GM21528 (cell line): Measurements from ENCODE around the gene LARGE2.
A peak's percentile ranks its signal among the peaks of the same experiment; 100 is the strongest.

Experiments
- ATAC-seq: cut with Tn5 transposase; IDR thresholded peaks from one replicate; pipeline ENCODE4 v1.9.1; 2021; ENCODE audit warnings: mild to moderate bottlenecking, moderate library complexity; ENCODE audit not compliant: unreplicated experiment, low FRiP score

LARGE2 gene

GRCh38 chr11:45927684-45928413 lies 5.4 kb downstream of the LARGE2 start:
- no peak for ATAC-seq

GRCh38 chr11:45928535-45929215 lies 6.2 kb downstream of the LARGE2 start:
- ATAC-seq, result no peak

DNA sequence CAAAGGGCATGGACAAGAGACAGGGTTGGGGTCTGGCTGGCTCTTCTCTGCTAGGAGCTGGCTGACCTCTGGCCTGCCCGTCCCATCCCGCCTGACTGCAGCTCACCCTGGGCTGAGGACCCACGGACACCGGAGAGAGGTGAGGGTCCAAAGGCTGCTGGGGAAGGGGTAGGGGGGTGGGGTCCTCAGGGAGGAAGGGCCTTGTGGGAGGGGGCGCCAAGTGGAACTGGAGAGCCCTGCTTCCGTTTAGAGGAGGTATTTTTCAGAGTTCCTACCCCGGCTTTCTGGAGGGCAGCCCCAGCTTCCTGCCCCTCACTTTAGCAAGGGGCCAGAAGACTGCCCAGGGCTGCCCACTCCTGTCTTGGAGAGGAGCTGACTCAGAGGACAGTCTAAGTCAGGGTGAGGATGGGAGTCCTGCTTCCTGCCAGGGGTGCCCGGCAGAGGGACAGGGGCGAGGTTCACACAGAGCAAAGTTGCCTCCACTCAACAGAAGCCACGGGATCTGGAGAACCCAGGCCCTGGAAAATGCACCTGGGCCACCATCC lies 7.1 kb downstream of the LARGE2 start:
- peak; percentile 15 for ATAC-seq

DNA sequence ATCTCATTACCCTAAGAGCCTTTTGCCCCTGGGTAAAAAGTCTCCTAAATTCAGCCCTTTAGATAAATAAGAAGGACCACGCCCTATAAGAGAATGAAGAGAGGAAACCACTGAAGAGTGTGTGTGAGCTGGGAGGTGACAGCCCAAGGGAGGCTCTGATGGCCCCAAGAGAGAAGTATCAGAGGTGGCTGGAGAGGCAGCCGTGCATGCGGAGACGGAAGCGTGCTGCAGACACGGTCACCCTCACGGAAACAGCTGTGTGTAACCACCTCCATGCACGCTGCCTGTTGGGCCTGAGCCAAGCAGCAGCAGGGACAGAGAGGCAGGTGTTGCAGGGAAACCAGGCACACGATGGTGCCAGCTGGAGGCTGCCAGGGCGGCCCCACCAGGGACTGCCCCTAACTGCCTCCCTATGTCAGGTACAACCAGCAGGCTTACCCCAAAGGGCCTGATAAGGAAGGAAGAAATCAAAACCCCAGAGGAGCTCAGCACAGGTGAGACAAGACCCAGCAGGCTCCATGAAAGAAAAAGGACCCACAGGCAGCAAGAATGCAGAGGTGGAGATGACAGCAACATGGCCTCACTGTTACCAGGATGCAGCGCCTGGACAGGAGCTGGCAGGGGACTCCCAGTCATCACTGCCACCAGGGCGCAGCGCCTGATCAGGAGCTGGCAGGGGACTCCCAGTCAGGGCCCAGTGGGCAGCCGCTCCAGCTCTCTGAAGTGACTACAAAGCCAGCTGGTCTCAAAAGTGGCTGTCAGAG lies 7.8 kb downstream of the LARGE2 start:
- ATAC-seq, result peak; percentile 90

- no peak for ATAC-seq
Observed at GRCh38 chr11:45930951-45931570, 8.6 kb downstream of the LARGE2 start.

GRCh38 chr11:45931739-45932138 lies 9.3 kb downstream of the LARGE2 start:
- ATAC-seq, result no peak

DNA sequence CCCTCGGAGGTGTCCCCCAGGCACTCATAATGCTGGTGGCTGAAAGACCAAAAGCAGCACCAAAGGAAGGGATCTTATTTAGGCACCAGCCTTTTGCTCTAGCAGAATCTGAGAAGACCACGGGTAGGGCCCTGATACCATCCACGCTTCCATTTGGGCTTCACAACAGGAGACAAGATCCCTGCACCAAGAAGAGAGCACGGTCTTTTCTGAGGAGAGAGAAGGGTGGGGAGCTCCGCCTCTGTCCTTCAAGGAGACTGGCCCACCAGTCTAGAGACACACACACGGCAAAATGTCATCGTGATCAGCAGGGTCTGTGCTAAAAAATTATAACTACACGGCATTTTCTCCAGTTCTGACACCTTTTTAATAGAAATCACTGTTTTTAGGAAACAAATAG lies 9.8 kb downstream of the LARGE2 start:
- ATAC-seq, result no peak

DNA sequence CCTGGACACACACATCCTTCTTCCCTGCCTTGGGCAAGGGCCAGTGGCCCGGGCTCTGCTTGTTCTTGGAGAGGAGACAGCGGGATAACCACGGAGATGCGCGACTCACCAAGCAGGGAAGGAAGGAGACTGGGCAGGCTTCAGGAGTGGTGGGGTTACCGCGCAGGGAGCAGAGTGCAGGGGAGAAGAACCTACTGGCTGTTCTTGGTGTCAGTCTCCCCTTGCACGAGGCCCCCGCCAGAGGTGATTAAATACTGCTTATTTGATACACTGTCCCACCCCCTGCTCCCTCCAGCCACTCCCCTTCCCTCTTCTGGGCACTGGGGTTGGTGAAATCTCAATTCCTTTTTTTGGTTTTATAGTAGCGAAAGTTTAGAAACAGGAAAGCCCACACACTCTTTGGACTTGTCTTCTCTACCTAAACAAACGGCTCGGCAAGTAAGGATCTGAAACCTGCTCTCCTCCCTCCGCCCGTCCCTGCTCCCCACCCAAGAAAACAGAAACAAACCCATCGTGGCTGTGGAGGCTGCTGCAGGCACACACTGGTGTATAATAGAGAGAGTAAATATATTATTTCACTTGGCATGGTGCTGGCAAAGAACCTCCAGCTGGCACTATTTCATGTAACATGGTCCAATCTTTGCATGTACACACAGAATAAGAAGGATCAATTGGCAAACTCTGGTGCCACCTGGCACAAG lies 10.8 kb downstream of the LARGE2 start:
- ATAC-seq, result no peak

DNA sequence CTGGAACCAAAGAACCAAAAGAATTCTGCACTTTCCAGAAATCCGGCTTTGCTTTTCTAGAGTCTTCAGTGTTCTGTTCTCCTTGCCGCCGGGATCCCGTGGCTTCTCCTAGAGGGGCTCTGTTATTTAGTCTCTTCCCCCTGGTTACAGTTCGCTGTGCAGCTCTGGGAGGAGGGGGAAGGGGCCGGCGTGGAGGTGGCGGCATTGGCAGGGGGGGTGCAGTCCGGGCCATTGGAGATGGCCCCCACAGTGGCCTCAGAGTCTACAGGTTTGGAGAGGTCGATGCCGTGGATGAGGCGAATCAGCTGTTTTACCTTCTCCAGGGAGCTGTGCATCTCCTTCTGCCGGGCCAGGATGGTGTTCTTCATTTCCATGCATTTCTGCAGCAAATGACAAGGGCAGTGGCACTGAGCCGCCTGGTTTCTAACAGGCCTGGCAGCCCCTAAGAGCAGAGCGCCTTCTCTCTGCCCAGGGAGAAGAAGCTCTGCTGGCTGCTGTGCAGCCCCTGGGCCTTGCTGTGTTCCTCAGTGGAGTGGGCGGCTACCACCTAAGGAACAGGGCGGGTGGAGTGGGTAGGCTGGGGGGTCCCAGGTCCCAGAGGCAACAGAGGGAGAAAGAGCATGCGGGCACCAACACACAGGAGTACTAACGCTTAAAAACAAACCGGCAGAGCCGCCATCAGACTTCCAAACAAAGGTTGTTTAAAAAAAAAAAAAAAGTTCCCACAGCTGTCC lies 11.6 kb downstream of the LARGE2 start:
- no peak for ATAC-seq

DNA sequence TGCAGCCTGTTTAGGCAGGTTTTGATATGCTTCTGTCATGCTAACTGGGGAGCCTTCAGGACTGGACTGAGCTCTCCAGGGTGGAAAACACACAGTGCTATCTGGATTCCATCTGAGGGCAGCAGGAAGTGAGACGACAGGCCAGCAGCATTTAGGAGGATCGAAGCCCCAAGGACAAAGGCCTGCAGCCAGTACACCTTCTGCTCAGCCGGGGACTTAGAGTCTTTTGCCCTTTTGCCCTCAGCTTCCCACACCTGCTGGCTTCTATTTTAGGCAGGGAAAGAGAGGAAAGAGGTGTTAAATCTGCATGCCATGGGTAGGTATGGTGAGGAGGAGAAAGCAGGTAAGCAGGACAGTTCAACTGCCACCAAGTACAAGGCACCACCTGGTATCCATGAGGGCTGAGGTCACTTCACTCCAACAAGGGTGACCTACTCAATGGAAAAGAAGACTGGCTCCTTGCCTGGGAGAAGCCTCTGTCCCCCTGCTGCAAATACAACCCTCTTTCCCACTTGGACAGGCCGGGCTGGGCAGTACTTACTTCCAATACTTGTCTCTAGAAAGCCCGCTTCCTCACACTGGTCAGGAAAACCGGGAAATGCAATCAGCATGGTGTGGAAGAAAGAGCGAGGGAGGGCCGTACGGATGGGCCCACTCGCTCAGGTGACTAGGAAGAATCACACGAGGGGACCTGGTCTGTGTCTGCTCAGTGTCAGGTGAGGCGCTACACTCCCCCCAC lies 12.3 kb downstream of the LARGE2 start:
- ATAC-seq, result no peak

- no peak for ATAC-seq
Observed at GRCh38 chr11:45935349-45936064, 13.1 kb downstream of the LARGE2 start.

GRCh38 chr11:45936511-45937054 lies 14.1 kb downstream of the LARGE2 start:
- ATAC-seq, result no peak

DNA sequence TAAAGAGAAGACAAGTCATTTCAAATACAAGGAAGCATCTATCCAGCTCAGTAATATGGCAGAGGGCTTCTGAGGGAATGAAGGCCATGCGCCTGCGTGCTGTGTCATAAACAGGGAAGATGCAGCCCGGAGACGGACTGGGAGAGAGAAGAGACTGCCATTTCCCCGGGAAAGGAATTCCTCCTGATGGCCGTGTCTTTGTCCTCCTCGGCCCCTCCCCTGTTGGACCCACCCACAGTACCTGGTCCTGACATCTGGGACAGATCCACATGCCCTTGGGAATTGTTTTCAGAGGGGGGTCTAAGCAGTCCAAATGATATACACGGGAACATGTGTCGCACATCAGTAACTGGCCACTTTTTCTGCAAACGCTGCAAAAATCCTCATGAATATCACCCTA lies 15.5 kb downstream of the LARGE2 start:
- ATAC-seq, result no peak

DNA sequence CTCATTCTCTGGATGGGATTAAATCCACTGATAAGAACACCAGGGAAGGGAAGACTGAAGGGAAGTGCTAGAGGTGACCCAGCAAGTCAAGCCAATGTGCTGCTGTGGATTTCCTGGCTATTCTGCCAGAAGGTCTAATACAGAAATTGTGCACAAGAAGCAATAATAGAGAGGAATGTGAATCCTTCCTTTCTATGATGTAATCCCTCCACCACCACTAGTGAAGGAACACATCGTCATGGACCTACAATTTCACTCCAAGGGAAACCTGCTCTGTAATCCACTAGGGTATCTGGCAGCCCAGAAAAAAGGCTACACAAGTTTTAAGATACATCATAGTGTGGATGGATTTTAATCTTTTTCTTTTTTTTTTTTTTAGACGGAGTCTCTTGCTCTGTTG lies 17.4 kb downstream of the LARGE2 start:
- ATAC-seq, result no peak

DNA sequence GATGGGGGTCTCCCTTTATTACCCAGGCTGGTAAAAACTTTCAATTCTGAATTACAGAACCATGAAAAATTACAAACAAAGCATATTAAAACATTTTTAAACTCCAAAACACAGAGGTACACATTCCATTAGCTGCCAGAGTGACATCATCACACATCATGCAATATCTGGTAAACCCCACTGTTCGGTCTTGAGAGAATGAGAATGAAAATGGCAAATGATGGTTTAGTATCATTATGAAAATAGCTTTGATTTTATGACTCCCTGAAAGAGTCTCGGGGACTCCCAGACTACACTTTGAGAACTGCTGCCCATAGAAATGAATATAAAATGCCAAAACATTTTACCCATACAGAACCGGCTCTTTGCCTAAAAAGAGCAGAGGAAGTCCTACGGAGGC lies 18.8 kb downstream of the LARGE2 start:
- ATAC-seq, result no peak

DNA sequence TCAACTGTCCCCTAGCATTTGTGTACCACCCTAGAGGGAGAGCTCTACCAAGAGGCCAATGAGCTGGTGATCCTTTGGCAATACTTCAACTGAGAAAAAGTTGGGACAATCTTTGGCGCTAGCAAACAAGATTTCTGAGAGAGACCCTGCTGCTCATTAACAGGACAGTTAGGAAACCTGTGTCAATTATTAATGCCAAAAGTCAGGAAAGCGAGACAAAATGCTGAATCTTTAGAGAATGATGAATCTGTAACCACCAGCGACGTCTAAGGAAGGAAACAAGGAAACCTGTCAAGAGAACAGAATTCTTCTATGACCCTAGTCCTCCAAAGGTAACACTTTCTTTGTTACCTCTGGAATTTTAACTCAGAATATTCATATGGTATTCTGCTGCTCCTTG lies 19.9 kb downstream of the LARGE2 start:
- ATAC-seq, result no peak

GRCh38 chr11:45945397-45945999 lies 23.0 kb downstream of the LARGE2 start:
- ATAC-seq, result no peak

DNA sequence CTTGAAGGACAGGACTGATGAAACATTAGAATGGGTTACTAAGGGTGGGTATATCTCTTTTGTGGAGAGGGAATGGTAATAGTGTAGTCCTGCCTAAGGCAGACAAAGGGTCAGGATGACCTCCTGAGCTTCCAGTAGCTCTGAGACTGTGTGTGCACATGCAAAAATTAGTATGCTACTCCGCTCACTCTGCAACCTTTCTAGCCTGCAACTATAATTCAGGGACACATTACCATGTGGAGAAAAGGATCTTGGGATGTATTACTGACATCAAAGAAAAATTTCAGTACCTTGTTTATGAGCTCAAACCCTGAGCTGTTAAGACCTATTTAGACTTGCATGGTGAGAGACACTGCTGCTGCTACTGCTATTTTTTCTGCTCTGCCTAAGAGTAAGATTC lies 25.4 kb downstream of the LARGE2 start:
- ATAC-seq, result no peak
